GM13977 (cell line): ENCODE results near the gene MYRIP.

Experiments used
- DNase-seq: peaks from one replicate; pipeline ENCODE4 v3.0.0; 2012; ENCODE audit warnings: low spot score
- in situ Hi-C: fragments of 300-500 bp; cut with MboI; formaldehyde crosslinking; loops from one replicate; pipeline ENCODE4 v1.12.0; 2022; ENCODE audit warnings: low sequenced_read_pairs, low pct_unique_long_range_greater_than_20kb, mixed read lengths, inconsistent platforms; ENCODE audit not compliant: unreplicated experiment
- TF ChIP-seq, protein P1 (sequence below): IDR thresholded peaks from 2 replicates; pipeline ENCODE4 v1.5.1; 2012; ENCODE audit warnings: mild to moderate bottlenecking, control low read depth; ENCODE audit not compliant: insufficient read depth; ENCODE audit errors: extremely low read depth, missing control alignments

MYRIP gene

DNA sequence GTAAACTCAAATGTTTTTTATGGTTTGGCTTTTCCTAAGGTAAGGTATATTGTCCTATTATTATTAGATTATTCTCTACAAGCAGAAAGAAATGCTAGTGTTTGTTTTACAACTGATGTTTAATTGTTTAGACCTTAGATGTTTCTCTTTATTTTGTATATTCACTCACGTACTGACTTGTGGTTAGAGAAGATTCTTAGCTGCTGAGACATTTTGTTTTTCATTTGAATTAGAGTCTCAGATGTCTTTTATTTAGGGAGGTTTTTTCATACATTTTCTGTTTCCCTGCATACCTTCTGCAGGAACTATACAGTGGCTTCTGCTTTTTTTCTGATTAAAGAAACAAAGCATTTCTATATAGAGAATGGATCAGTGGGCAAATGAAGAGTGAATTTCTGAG lies 110.9 kb downstream of the MYRIP start:
- in situ Hi-C loops = no loop called here
- TF ChIP-seq, protein P1, sequence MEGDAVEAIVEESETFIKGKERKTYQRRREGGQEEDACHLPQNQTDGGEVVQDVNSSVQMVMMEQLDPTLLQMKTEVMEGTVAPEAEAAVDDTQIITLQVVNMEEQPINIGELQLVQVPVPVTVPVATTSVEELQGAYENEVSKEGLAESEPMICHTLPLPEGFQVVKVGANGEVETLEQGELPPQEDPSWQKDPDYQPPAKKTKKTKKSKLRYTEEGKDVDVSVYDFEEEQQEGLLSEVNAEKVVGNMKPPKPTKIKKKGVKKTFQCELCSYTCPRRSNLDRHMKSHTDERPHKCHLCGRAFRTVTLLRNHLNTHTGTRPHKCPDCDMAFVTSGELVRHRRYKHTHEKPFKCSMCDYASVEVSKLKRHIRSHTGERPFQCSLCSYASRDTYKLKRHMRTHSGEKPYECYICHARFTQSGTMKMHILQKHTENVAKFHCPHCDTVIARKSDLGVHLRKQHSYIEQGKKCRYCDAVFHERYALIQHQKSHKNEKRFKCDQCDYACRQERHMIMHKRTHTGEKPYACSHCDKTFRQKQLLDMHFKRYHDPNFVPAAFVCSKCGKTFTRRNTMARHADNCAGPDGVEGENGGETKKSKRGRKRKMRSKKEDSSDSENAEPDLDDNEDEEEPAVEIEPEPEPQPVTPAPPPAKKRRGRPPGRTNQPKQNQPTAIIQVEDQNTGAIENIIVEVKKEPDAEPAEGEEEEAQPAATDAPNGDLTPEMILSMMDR = no peak
- no peak for DNase-seq

DNA sequence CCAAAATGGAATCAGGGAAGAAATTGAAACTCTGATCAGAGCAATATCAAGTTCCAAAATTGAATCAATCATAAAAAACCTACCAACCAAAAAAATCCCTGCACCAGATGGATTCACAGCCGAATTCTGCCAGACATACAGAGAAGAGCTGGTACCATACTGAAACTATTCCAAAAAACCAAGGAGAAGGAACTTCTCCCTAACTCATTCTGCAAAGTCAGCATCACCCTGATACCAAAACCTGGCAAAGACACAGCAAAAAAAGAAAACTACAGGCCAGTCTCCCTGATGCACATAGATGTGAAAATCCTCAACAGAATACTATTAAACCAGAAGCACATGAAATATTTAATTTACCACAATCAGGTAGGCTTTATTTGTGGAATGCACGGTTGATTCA lies 118.1 kb downstream of the MYRIP start:
- in situ Hi-C loops = no loop called here
- TF ChIP-seq, protein P1 = no peak

DNA sequence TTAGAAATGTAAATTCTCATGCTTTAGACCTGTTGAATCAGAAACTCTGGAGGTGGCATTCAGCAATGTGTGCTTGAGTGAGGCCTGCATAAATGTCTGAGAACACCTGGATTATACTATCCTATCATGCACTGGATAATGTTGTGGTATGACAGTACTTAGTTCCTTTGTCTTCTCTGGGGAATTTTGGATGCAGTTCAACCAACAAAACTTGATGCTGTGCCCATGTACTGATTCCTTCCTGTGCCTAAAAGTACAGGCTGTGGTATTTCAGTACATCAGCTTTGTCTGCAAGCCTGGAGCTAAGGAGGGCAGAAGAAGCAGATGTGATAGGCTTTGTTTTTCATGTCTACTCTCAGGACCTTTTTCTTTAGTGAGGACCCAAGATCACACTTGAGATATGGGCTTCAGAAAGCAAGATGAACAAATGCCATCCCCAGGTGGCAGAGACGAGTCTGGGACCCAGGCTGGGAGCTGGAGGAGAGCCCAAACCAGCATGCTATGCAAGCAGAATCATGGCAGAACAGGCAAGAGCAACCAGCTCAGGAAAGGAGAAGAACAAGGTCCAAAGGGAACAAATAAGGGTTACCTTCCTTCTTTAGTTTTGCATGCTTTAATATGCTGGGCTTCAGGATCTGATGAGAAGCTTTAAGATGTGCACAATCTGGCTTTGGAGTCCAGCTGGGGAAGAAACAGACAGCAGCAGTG lies 124.7 kb downstream of the MYRIP start:
- in situ Hi-C loops = no loop called here
- TF ChIP-seq, protein P1 = no peak
- DNase-seq = no peak

More for the DNA sequence above, 118.1 kb downstream of the MYRIP start:
- DNase-seq = no peak

DNA sequence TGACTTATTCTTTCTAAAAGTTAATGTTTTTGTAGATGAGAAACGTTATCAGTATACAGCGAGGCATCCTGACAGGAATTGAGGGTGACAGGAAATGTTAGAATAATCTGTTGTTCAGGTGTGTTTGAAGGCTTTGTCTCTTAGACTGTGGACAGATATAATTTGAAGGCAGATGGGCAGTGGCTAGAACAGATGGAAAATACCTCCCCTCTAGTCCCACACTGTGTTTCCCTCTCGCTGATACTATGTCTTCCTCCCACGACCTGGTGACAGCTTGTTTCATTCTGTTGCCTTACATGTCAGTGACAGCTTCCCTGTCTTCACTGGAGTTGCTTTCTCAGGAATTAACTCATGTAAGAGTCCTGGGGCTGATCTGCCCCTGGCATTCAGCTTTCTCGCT lies 125.3 kb downstream of the MYRIP start:
- TF ChIP-seq, protein P1 = no peak
- DNase-seq = no peak
- in situ Hi-C loops = no loop called here

DNA sequence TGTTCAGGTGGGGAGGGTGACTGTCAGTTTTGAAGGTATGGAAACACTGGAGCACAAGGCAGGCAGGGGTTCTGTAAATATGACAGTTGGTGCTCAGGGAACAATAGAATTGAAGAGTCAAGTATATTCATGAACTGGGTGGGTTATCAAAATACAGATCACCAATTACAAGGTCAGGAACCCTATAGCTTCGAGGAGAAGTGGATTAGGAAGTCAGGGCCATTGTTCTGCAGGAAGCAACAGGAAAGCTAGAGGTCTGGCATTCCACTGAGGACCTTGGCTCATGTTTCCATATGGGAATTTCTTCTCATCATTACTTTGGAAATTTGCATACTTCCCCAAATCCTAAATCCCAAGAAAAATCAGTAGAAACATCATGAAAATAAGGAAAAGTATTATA lies 125.9 kb downstream of the MYRIP start:
- in situ Hi-C loops = no loop called here
- DNase-seq = no peak

DNA sequence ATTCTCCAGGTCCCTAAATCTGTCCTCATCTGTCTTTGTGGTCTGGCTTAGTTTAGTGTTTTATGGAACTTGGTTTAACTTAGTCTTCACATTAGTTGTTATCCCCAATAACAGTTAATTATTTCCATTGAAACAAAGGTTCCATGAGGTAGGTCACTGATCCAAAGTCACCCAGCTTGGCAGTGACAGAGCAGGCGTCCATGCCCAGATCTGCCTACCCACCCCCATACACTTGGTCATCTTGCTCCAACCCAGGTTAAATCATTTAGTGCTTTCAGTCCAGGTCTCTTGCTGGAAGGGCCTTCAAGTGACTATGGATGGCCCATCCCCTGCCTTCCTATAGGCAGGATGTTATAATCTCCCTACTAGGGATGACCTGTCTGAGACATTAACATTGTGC lies 127.4 kb downstream of the MYRIP start:
- TF ChIP-seq, protein P1 = no peak
- in situ Hi-C loops = no loop called here
- no peak for DNase-seq

More for the DNA sequence above, 125.9 kb downstream of the MYRIP start:
- TF ChIP-seq, protein P1 = no peak
